NOMO-1 treated with DMSO at 0.1 percent for 48 hours (cell line): ENCODE results near the gene SMOC1.
A peak's percentile ranks its signal among the peaks of the same experiment; 100 is the strongest.

Experiments
- DNase-seq: peaks from one replicate; lab custom pipeline; 2025; ENCODE audit not compliant: unreplicated experiment; lab: John Stamatoyannopoulos, UW

SMOC1 gene

GRCh38 chr14:70006699-70007098 lies 127.5 kb downstream of the SMOC1 start:
- no peak for DNase-seq

DNA sequence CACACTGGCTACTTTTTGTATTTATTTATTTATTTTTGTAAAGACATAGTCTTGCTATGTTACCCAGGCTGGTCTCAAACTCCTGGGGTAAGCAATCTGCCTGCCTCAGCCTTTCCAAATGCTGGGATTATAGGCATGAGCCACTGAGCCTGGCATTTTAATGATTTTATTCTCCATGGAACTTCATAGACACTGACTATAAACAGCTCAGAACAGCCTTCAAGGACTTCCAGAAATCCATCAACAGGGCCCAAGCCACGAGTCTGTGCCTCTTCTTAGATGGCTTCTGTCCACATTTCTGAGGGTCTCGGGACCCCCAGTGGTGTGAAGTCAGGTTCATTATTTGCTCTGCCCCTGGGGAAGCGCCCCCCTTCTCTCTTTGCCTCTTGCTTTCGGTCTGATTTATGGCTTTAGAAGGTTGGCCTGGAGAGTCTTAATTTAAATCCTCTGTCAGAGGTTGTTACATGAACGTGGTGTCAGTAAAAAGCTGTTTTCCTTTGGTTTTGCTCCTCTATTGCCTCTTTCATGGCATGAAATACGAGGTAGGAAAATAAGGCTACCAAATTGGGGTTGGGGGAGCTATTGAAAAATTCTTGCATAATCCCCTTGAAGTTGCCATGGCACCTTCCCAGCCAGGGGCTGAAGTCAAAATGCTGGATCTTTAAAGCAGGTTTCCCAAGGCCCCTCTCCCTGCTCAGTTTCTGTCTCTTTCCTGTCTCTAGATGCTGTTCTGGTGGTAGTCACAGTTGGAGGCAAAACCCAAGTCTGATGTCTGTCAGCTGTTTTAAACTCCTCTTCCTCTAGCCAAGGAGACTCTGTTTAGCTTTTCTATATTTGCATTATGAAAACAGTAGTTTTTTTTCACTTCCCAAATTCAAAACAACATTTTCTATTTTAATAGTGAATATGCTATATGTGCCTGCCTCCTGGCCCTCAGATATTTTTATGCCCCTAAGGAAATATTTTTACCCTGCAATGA lies 129.4 kb downstream of the SMOC1 start:
- no peak for DNase-seq

DNA sequence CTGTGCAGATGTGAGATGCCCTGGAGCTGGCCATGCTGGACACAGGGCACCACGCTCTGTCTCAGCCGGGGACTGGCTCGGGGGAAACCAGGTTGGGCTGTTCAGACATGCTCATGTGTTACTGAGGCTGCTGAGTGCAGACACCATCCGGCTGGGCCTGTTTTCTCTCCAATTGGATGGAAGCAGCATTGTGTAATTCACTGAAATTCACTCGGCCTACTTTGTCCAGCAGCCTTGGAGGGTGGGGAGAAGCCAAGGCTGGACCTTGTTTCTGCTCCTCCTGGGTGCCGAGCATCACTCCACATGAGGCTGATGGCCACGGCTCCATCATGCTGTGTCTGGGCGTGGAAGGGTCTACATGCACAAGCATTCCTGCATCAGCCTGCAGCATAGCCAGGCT lies 130.7 kb downstream of the SMOC1 start:
- DNase-seq, result no peak

DNA sequence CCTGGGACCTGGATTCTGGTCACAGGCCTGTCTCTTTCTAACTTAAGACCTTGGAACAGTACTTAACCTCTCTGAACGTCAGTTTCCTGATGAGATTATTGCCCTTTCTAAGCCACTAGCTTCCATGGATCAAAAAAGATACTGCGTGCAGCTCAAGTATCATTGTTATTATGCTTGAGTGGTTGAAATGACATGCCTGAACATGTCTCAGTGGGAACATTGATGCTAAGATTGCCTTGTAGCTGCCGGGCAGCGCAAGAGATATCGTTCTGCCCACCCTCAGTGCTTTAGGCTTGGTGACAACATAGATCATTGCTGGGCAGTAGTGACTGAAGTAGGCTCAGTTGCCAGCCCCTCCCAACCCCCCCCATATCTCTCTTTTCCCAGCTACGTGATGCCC lies 131.9 kb downstream of the SMOC1 start:
- no peak for DNase-seq

- DNase-seq, result no peak
Observed at GRCh38 chr14:70011708-70012107, 132.5 kb downstream of the SMOC1 start.

DNA sequence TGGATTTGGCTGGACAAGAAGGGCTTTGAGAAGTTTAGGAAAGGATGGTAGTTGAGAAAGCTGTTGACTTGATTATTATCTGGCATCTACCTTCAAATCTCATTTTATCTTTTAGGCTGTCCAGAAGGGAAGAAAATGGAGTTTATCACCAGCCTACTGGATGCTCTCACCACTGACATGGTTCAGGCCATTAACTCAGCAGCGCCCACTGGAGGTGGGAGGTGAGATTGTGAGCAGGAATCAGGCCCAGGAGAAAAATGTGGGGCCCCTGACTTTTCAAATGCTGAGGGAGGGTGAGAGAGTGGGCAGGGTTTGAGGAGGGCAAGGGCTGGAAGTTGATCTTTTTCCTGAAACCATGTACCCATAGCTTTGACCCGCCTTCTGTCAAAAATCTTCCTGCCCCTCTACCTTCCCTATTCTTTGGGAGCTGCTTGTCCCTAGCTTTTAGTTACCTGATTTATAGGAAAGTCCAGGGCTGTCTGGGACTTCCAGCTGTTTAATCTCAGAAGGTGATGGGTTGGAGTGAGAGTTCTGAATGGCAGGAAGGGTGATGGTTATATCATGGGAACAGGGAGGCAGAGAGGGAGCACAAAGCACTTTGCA lies 134.2 kb downstream of the SMOC1 start:
- DNase-seq, result peak; percentile 2

- no peak for DNase-seq
Observed at GRCh38 chr14:70014406-70015095, 135.3 kb downstream of the SMOC1 start.

DNA sequence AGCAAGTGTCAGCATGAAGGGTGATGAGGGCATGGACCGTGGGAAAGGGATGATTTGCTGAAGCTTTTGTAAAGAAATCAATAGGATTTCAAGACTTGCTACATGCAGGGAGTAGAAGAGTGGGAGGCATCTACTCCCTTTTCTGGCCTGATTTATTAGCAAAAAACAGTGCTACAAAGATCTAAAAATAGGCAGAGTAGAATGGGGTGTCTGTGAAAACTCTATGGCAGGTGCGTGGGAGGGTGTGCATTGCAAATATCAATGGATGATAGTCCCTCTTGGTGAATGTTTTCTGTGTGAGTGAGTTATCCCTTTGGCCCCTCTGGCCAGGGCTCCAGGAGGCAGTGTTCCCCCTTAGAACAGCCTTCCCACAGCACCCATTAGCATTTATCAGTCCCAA lies 139.0 kb downstream of the SMOC1 start:
- DNase-seq, result no peak

GRCh38 chr14:70018713-70019211 lies 139.5 kb downstream of the SMOC1 start:
- DNase-seq, result peak; percentile 72

DNA sequence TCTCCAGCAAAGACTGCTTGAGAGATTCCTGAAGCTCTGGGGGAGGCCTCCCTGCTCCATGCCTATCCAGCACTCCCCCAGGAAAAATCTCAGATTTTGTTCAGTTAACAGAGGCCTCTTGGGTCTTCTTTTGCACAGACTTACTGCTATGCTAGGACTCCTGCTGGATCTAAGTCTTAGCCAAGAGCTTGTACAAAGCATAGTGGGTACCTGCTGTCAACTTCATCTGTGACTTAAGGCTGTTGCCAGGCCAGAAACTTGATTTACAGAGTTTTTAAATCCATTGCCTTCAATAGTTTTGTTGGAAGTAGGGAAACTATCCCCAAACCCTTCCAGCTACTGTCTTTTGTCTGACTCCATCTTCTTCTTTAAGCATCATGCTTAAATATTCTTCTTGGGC lies 140.5 kb downstream of the SMOC1 start:
- DNase-seq, result no peak

- DNase-seq, result peak; percentile 31
Observed at GRCh38 chr14:70020352-70021170, 141.3 kb downstream of the SMOC1 start.

- no peak for DNase-seq
Observed at GRCh38 chr14:70021548-70022220, 142.5 kb downstream of the SMOC1 start.

DNA sequence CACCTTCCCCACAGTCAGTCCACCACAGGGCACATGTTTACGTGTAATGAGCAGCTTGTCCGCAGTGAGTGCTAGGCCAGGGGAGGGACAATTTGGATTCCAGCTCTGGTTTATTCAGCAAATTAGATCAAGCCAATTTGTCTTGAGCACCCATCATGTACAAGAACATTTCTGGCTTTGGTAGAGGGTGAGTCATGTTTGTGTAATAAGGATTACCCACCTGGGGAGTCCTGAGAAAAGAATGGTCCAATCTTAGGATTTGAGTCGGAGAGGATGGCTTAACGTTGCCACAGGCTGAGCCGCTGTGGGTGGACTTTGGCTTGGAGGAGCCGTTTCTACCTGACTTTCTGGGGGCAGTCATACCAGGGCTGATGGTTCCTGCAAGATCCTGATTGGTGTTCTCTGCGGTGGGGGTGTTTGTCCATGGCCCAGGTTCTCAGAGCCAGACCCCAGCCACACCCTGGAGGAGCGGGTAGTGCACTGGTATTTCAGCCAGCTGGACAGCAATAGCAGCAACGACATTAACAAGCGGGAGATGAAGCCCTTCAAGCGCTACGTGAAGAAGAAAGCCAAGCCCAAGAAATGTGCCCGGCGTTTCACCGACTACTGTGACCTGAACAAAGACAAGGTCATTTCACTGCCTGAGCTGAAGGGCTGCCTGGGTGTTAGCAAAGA lies 143.7 kb downstream of the SMOC1 start:
- DNase-seq, result no peak

GRCh38 chr14:70023871-70024270 lies 144.7 kb downstream of the SMOC1 start:
- no peak for DNase-seq

GRCh38 chr14:70027785-70028428 lies 148.7 kb downstream of the SMOC1 start:
- peak; percentile 26 for DNase-seq

DNA sequence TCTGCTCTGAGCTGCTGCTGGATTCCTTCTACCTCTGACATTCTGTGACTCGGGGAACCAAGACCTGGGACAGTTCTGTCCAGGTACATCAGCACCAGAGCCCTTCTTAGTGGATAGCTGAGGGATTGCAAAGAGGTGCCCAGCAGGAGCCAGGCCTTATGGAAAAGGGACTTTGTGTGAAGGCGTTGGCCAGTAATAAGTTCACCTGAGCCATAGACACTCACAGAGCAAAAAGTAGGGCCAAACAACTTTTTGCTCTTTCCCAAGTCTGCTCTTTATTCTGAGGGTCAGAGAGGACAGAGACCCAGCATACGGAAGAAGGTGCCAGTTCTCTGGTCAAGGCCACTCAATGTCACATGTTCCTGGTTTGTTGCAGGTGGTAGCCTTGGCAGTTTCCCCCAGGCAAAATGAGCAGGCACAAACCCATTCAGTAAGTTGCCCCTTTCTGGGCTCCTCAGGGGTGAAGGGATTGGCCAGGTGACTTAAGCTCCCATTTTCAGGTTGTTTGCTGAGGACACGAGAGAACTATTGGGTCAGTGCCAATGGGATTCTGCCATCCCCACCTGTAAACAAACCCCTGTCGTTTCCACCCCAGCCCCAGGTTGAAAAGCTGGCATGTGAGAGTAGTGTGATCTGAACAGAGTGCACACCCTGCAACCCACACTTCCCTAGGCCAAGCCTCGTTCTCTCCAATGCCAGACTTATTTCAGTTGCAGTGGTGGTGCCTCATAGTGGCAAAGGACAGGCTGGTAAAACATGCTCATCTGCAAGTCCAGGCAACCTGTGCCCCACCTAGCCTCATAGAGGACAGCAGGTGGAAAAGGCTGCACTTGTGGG lies 150.3 kb downstream of the SMOC1 start:
- DNase-seq, result no peak

GRCh38 chr14:70032016-70032415 lies 152.8 kb downstream of the SMOC1 start:
- no peak for DNase-seq

DNA sequence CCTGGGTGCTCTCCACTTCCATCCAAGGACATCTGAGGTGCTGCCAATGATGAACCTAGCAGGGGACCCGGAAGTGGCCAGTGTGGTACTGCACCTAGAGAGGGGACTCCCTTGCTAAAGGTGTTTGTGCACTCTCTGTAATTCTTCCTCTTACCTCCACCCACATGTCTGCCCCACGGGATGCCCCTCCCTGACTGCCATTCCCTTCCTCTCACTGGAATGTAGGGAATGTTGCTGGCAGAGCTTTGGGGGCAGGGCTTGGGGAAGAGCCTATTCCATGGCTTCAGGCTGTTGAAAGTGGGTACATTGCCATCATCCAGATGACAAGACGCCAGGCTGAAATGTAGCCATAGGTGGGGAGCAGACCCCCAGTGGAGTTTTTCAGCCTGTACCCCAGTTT lies 153.2 kb downstream of the SMOC1 start:
- DNase-seq, result no peak
